IMR-90 (cell line): ENCODE results near the gene TMEM163. TPM values are rescaled to one million over a fixed set of nuclear protein-coding genes. Genes with fewer than 3 reads are reported as not detected.

ENCODE experiments used
- ATAC-seq: fragments of 200-7000 bp; cut with Tn5 transposase; 2 replicates; pipeline ENCODE4 v1.9.1; 2020; ENCODE audit warnings: low read depth, mild to moderate bottlenecking, moderate library complexity
- BruUV-seq: library from RNA; stranded (reverse); fragments of 400-500 nt; replicated peaks from 2 replicates; lab custom pipeline; 2021; lab: Mats Ljungman, UMichigan
- CTCF ChIA-PET: fragments of 300-600 bp; formaldehyde crosslinking; extraction: SDS; loops from one replicate; lab custom pipeline; 2021; ENCODE audit warnings: antibody characterized with exemption; lab: Yijun Ruan, JAX
- POLR2A ChIA-PET: fragments of 300-600 bp; sonication (Branson Sonifier 250); formaldehyde crosslinking; loops from one replicate; lab custom pipeline; 2022; ENCODE audit warnings: antibody characterized with exemption; ENCODE audit not compliant: unreplicated experiment; lab: Charles Lee
- DNase-seq: peaks from one replicate; pipeline ENCODE4 v3.0.0; 2013
- H2AFZ ChIP-seq: replicated peaks from 2 replicates; pipeline ENCODE3; 2013; ENCODE audit warnings: low read length, mild to moderate bottlenecking; ENCODE audit not compliant: poor library complexity
- H2AK5ac ChIP-seq: 2 replicates; pipeline ENCODE4 v1.6.1; 2013; ENCODE audit warnings: low read depth, low read length, inconsistent platforms
- H2AK9ac ChIP-seq: replicated peaks from 2 replicates; pipeline ENCODE3; 2013; ENCODE audit warnings: mild to moderate bottlenecking, low read depth, low read length, moderate library complexity; ENCODE audit not compliant: poor library complexity
- H2BK120ac ChIP-seq: 2 replicates; pipeline ENCODE4 v1.6.1; 2013; ENCODE audit warnings: low read depth, low read length, inconsistent platforms
- H2BK15ac ChIP-seq: 3 replicates; pipeline ENCODE4 v1.6.1; 2013; ENCODE audit warnings: low read depth, low read length, inconsistent platforms
- H2BK20ac ChIP-seq: 2 replicates; pipeline ENCODE4 v1.6.1; 2013; ENCODE audit warnings: low read depth, mild to moderate bottlenecking, inconsistent platforms, low read length, moderate library complexity
- H2BK5ac ChIP-seq: 2 replicates; pipeline ENCODE4 v1.6.1; 2013; ENCODE audit warnings: mild to moderate bottlenecking, low read depth, low read length, inconsistent platforms; ENCODE audit not compliant: poor library complexity, severe bottlenecking
- H3K14ac ChIP-seq: replicated peaks from 2 replicates; pipeline ENCODE4 v1.6.1; 2013; ENCODE audit warnings: low read depth, low read length, inconsistent platforms
- H3K18ac ChIP-seq: 2 replicates; pipeline ENCODE4 v1.6.1; 2013; ENCODE audit warnings: low read depth, low read length, control low read depth
- H3K23ac ChIP-seq: 2 replicates; pipeline ENCODE4 v1.6.1; 2013; ENCODE audit warnings: low read depth, low read length, inconsistent platforms
- H3K27ac ChIP-seq: 2 replicates; pipeline ENCODE4 v1.5.1; 2013; ENCODE audit warnings: mild to moderate bottlenecking, control low read depth, low read length; ENCODE audit not compliant: insufficient read depth
- H3K27me3 ChIP-seq: 2 replicates; pipeline ENCODE4 v1.6.1; 2013; ENCODE audit warnings: low read length; ENCODE audit not compliant: control insufficient read depth, insufficient read depth
- H3K36me3 ChIP-seq: 2 replicates; pipeline ENCODE4 v1.6.1; 2013; ENCODE audit warnings: low read length, mixed read lengths; ENCODE audit not compliant: control insufficient read depth, insufficient read depth
- H3K4ac ChIP-seq: 2 replicates; pipeline ENCODE4 v1.6.1; 2013; ENCODE audit warnings: low read depth, low read length, inconsistent platforms
- H3K4me1 ChIP-seq: 2 replicates; pipeline ENCODE4 v1.6.1; 2013; ENCODE audit warnings: low read length, mixed read lengths; ENCODE audit not compliant: control insufficient read depth, insufficient read depth
- H3K4me2 ChIP-seq: 2 replicates; pipeline ENCODE4 v1.6.1; 2013; ENCODE audit warnings: low read depth, mild to moderate bottlenecking, control low read depth, low read length, moderate library complexity
- H3K4me3 ChIP-seq: 2 replicates; pipeline ENCODE4 v1.5.1; 2013; ENCODE audit warnings: low read depth, mild to moderate bottlenecking, control low read depth, low read length, moderate library complexity; ENCODE audit not compliant: insufficient read depth
- H3K56ac ChIP-seq: 2 replicates; pipeline ENCODE4 v1.6.1; 2013; ENCODE audit warnings: low read length, inconsistent platforms; ENCODE audit not compliant: insufficient read depth; ENCODE audit errors: extremely low read depth
- H3K79me1 ChIP-seq, 2 experiments: 2 replicates each; pipeline ENCODE4 v1.6.1; 2013; ENCODE audit warnings: low read length in 2 of 2, inconsistent platforms in 1 of 2, low read depth in 1 of 2
- H3K9ac ChIP-seq: 2 replicates; pipeline ENCODE4 v1.6.1; 2013; ENCODE audit warnings: low read depth, low read length, control low read depth
- H3K9me1 ChIP-seq: 2 replicates; pipeline ENCODE4 v1.6.1; 2013; ENCODE audit warnings: low read length, inconsistent platforms; ENCODE audit not compliant: insufficient read depth
- H3K9me3 ChIP-seq: 2 replicates; pipeline ENCODE4 v1.6.1; 2013; ENCODE audit warnings: low read length; ENCODE audit not compliant: control insufficient read depth, insufficient read depth
- H4K20me1 ChIP-seq: 2 replicates; pipeline ENCODE4 v1.6.1; 2013; ENCODE audit warnings: low read length, inconsistent platforms; ENCODE audit not compliant: insufficient read depth
- H4K5ac ChIP-seq: 2 replicates; pipeline ENCODE4 v1.6.1; 2013; ENCODE audit warnings: mild to moderate bottlenecking, low read depth, low read length, control low read depth
- H4K8ac ChIP-seq, 2 experiments: 2 replicates each; pipeline ENCODE4 v1.6.1; 2013; ENCODE audit warnings: low read depth in 2 of 2, low read length in 2 of 2, control low read depth in 1 of 2, inconsistent platforms in 1 of 2
- H4K91ac ChIP-seq: 2 replicates; pipeline ENCODE4 v1.6.1; 2013; ENCODE audit warnings: low read depth, low read length, inconsistent platforms; ENCODE audit not compliant: insufficient read depth
- CHD1 ChIP-seq: IDR thresholded peaks from 2 replicates; pipeline ENCODE4 v1.6.1; 2012; ENCODE audit warnings: low read depth, low read length, improper control_type of control experiment
- MAFK ChIP-seq: IDR thresholded peaks from 2 replicates; pipeline ENCODE4 v1.6.1; 2012; ENCODE audit warnings: low read depth, low read length, improper control_type of control experiment
- MAZ ChIP-seq: IDR thresholded peaks from 2 replicates; pipeline ENCODE4 v1.6.1; 2012; ENCODE audit warnings: low read depth, mild to moderate bottlenecking, low read length, improper control_type of control experiment, moderate library complexity, borderline replicate concordance
- MXI1 ChIP-seq: IDR thresholded peaks from 2 replicates; pipeline ENCODE4 v1.6.1; 2012; ENCODE audit warnings: low read depth, mild to moderate bottlenecking, low read length, moderate library complexity, borderline replicate concordance
- RAD21 ChIP-seq: IDR thresholded peaks from 2 replicates; pipeline ENCODE4 v1.6.1; 2012; ENCODE audit warnings: low read length, improper control_type of control experiment
- RFX5 ChIP-seq: IDR thresholded peaks from 2 replicates; pipeline ENCODE4 v1.8.0; 2012; ENCODE audit warnings: low read depth, mild to moderate bottlenecking, low read length, moderate library complexity
- WGBS, 2 experiments: methylation state at CpG; one replicate each; pipeline versions ENCODE4 v1.1.5 to v1.1.7; 2013; ENCODE audit warnings: missing lambda C conversion rate in 2 of 2; ENCODE audit not compliant: insufficient read length in 1 of 2; ENCODE audit errors: extremely low coverage in 2 of 2; 5-methylcytosine and 5-hydroxymethylcytosine counted together
- dilution Hi-C: fragments of 300-500 bp; cut with HindIII; formaldehyde crosslinking; loops from one replicate; pipeline ENCODE4 v1.14.3; 2018; ENCODE audit warnings: low sequenced_read_pairs; ENCODE audit not compliant: unreplicated experiment
- in situ Hi-C: fragments of 300-500 bp; cut with MboI; formaldehyde crosslinking; loops from 3 replicates; pipeline ENCODE4 v1.14.3; 2019; ENCODE audit warnings: low sequenced_read_pairs, inconsistent platforms, mixed read lengths
- intact Hi-C: fragments of 100-400 bp; cut with micrococcal nuclease; formaldehyde crosslinking; loops from 2 replicates; pipeline ENCODE4 v1.10.0; 2022
- polyA plus RNA-seq, 3 experiments: library from polyadenylated mRNA; depleted of rRNA; stranded (reverse); fragments of >200 nt; gene quantifications; 2 replicates each; pipeline ENCODE4 v1.2.3, GENCODE V29; 2012; ENCODE audit warnings: low replicate concordance in 1 of 3
- total RNA-seq: library from RNA; depleted of rRNA; stranded (reverse); fragments of >200 nt; gene quantifications from 2 replicates; pipeline ENCODE4 v1.2.3, GENCODE V29; 2012
- TF ChIP-seq, protein P1 (sequence below): fragments of 150-350 bp; IDR thresholded peaks from 2 replicates; pipeline ENCODE4 v1.6.1; 2017; ENCODE audit warnings: mild to moderate bottlenecking, antibody characterized with exemption, low read length, low read depth

Gene TMEM163
- total and polyA plus RNA-seq, 2 of the 4 experiments (the other 2 are of a cell fraction) = not detected

DNA sequence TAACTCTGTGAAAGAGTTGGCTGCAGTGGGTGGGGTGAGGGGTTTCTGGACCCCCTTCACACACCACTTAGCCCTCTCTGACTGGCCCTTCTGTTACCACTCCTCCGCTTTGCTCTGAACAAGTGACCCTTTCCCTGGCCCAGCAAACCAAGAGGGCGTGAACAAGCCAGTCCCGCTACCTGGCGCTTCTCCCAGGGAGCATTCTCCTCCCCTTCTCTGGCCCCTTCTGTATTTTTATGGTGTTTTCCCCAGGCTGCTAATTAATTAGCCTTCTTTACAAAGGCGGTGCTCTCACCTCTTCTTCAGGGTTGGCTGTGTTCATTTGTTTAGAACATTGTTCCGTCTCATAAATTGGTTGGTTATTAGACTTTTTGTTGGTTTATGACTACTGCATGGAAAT lies 284.8 kb downstream of the TMEM163 start:
- Histone ChIP-seq H4K91ac (no peak overlapping the region), H3K18ac (no peak overlapping the region), H4K20me1 (no peaks in the 10 kb centered on the region), H2AK9ac (no peak overlapping the region), H4K8ac (no peak overlapping the region), H3K9ac (no peak overlapping the region), H3K56ac (no peak overlapping the region), H3K23ac (no peak overlapping the region), H3K14ac (no peak overlapping the region), H2BK15ac (no peak overlapping the region), H3K36me3 (peaks cover 46% of the 10 kb centered on the region), H3K79me1 (peaks cover 0 to 41% of the 10 kb centered on the region in 2 experiments; a peak in 3 of 4 replicates), H2BK20ac (no peak overlapping the region), H2AK5ac (no peak overlapping the region), H4K5ac (no peak overlapping the region), H3K4me2 (no peak overlapping the region), H3K9me3 (no peaks in the 10 kb centered on the region), H2BK5ac (no peak overlapping the region), H3K27ac (no peak overlapping the region), H2AFZ (no peak overlapping the region), H2BK120ac (no peak overlapping the region), H3K4me1 (peaks cover 17% of the 10 kb centered on the region), H3K9me1 (peaks cover 21% of the 10 kb centered on the region), H3K4ac (no peak overlapping the region), H3K4me3 (no peak overlapping the region), H3K27me3 (no peaks in the 10 kb centered on the region)
- TF ChIP-seq MAZ = no peak
- no peak for TF ChIP-seq CHD1
- TF ChIP-seq, protein P1, sequence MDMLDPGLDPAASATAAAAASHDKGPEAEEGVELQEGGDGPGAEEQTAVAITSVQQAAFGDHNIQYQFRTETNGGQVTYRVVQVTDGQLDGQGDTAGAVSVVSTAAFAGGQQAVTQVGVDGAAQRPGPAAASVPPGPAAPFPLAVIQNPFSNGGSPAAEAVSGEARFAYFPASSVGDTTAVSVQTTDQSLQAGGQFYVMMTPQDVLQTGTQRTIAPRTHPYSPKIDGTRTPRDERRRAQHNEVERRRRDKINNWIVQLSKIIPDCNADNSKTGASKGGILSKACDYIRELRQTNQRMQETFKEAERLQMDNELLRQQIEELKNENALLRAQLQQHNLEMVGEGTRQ = no peak
- TF ChIP-seq MAFK = no peak
- no peak for TF ChIP-seq RFX5
- TF ChIP-seq RAD21 = no peak
- TF ChIP-seq MXI1 = no peak
- in situ Hi-C loops (no loop called here), dilution Hi-C loops (no loop called here), intact Hi-C loops (no loop called here)
- DNase-seq (no peak), ATAC-seq (no peak)
- POLR2A ChIA-PET = no interaction called here
- 100% methylated on average over 1 of the region's 6 CpGs; no CpG with 5 or more reads in 1 of the 2 experiments for WGBS, 2 experiments
- BruUV-seq = no TSS peak
- CTCF ChIA-PET = no interaction called here
